Body of pancreas (tissue), 4 donors: ENCODE results near the gene SVIP. TPM values are rescaled to one million over a fixed set of nuclear protein-coding genes. Genes with fewer than 3 reads are reported as not detected.
A peak's percentile ranks its signal among the peaks of the same experiment; 100 is the strongest.

ENCODE experiments used
- ATAC-seq: fragments of 150-250 bp; one replicate; pipeline ENCODE4 v1.9.1; 2016
- DNase-seq, 4 donors: peaks; one replicate each; pipeline ENCODE4 v3.0.0-alpha.2; 2019
- H3K27ac ChIP-seq, 4 donors: fragments of 200-600 bp; sonication (generic); 1 replicate in 3 of 4; 2 replicates in 1 of 4; pipeline versions ENCODE4 v1.5.1 to v1.6.1; 2016 to 2019; ENCODE audit warnings: mild to moderate bottlenecking in 1 of 4, mixed read lengths in 1 of 4, moderate library complexity in 1 of 4
- H3K27me3 ChIP-seq, 2 donors: fragments of 200-600 bp; sonication (generic); one replicate each; pipeline ENCODE4 v1.6.0; 2016; ENCODE audit warnings: mild to moderate bottlenecking in 1 of 2
- H3K36me3 ChIP-seq, 2 donors: fragments of 200-600 bp; sonication (generic); replicated peaks in 1 of 2; 2 replicates each; pipeline ENCODE4 v1.5.1; 2016; ENCODE audit warnings: low read depth in 2 of 2; ENCODE audit not compliant: insufficient read depth in 1 of 2
- H3K4me1 ChIP-seq: fragments of 200-600 bp; sonication (generic); one replicate; pipeline ENCODE4 v1.6.0; 2016
- H3K4me3 ChIP-seq, 2 donors: fragments of 200-600 bp; sonication (generic); 1 replicate in 1 of 2; 2 replicates in 1 of 2; pipeline ENCODE4 v1.5.1; 2016 to 2019
- H3K9me3 ChIP-seq, 3 donors: fragments of 200-600 bp; sonication (generic); 1 replicate in 2 of 3; 2 replicates in 1 of 3; pipeline ENCODE4 v1.5.1; 2016
- POLR2A ChIP-seq, 3 donors: fragments of 450-650 bp; IDR thresholded peaks; one replicate each; pipeline ENCODE4 v1.6.1; 2016; ENCODE audit warnings: antibody characterized with exemption in 3 of 3, mild to moderate bottlenecking in 2 of 3
- WGBS, 2 donors: methylation state at CpG; one replicate each; pipeline ENCODE4 v1.1.5; 2017; 5-methylcytosine and 5-hydroxymethylcytosine counted together
- intact Hi-C: fragments of 100-400 bp; cut with DNase I; formaldehyde crosslinking; loops from one replicate; pipeline ENCODE4 v1.15.1; 2023
- total RNA-seq, 2 donors: library from RNA; depleted of rRNA; stranded (reverse); fragments of >200 nt; gene quantifications; one replicate each; pipeline ENCODE4 v1.1.0, GENCODE V29; 2016
- TF ChIP-seq, protein P1 (sequence below), 7 experiments: fragments of 450-650 bp in 4 of 7; fragments of 200-600 bp in 3 of 7; sonication (generic) in 3 of 7; IDR thresholded peaks; one replicate each; pipeline ENCODE4 v1.5.1; 2016 to 2019; ENCODE audit warnings: antibody characterized with exemption in 7 of 7

SVIP gene
- total RNA-seq, 2 donors from 2014 or later = 9.9 to 11.5 TPM

DNA sequence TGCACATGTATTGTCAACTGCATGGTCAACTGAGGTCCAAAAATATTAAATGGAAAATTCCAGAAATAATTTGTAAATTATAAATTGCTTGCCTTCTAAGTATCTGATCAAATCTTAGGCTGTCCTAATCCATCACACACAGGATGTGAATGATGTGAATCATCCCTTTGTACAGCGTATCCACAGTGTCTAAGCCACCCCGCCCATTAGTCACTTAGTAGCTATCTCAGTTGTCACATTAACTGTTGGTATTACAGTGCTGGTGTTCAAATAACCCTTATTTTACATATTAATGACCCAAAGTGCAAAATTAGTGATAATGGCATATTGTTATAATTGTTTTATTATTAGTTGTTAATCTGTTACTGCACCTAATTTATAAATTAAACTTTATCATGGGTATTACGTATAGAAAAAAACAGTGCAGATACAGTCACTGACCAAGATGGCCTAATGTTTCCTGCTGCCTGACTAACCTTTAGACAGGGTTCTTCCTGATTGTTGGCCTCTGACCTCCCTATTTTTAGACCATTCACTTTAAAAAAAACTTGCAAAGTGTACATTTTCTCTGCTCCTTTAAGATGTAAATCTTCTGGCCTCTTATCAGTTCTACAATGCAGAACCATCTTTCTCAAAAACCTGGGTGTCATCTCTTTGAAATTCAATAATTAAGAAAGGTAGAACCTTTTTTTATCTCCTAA, 2.9 kb upstream of the SVIP start:
- Histone ChIP-seq H3K4me3 (no peak overlapping the region), H3K9me3 (no peaks in the 10 kb centered on the region), H3K27me3 (no peaks in the 10 kb centered on the region), H3K27ac (no peak overlapping the region), H3K36me3 (no peaks in the 10 kb centered on the region), H3K4me1 (peaks cover 14% of the 10 kb centered on the region)
- TF ChIP-seq POLR2A (IDR thresholded peaks at IDR 0.05) = no peak
- WGBS, 2 donors = 90 to 94% methylated on average over 3 of the region's 3 CpGs
- intact Hi-C loops = no loop called here
- ATAC-seq (no peak), DNase-seq (no peak)

DNA sequence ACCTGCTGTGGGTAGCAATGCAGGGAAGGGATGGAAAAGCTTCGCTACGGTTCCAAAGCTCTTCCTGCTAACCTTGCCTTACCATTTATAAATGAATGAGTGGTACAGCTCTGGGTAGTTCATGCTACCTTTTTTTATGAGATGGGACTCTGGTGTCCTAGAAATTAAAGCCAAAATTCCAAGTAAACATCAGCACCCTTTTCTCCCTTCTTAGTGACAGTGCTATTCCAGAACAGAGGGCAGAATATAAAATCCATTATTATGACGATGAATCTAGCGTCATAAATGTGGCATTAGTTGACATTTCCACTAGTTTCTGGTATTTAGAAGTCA, 447 bp upstream of the SVIP start:
- TF ChIP-seq, protein P1, sequence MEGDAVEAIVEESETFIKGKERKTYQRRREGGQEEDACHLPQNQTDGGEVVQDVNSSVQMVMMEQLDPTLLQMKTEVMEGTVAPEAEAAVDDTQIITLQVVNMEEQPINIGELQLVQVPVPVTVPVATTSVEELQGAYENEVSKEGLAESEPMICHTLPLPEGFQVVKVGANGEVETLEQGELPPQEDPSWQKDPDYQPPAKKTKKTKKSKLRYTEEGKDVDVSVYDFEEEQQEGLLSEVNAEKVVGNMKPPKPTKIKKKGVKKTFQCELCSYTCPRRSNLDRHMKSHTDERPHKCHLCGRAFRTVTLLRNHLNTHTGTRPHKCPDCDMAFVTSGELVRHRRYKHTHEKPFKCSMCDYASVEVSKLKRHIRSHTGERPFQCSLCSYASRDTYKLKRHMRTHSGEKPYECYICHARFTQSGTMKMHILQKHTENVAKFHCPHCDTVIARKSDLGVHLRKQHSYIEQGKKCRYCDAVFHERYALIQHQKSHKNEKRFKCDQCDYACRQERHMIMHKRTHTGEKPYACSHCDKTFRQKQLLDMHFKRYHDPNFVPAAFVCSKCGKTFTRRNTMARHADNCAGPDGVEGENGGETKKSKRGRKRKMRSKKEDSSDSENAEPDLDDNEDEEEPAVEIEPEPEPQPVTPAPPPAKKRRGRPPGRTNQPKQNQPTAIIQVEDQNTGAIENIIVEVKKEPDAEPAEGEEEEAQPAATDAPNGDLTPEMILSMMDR (IDR thresholded peaks at IDR 0.05) = no peak
- TF ChIP-seq POLR2A (IDR thresholded peaks at IDR 0.05) = no peak
- 4 to 5% methylated on average over 4 of the region's 4 CpGs for WGBS, 2 donors
- Histone ChIP-seq H3K4me3 (no peak overlapping the region), H3K36me3 (no peaks in the 10 kb centered on the region), H3K27ac (peak overlapping the region in 3 of 4 donors; percentile 44 to 94 (median 93)), H3K4me1 (peaks cover 14% of the 10 kb centered on the region), H3K9me3 (no peaks in the 10 kb centered on the region), H3K27me3 (no peaks in the 10 kb centered on the region)
- DNase-seq (no peak), ATAC-seq (peak; percentile 0)
- intact Hi-C loops = no loop called here

DNA sequence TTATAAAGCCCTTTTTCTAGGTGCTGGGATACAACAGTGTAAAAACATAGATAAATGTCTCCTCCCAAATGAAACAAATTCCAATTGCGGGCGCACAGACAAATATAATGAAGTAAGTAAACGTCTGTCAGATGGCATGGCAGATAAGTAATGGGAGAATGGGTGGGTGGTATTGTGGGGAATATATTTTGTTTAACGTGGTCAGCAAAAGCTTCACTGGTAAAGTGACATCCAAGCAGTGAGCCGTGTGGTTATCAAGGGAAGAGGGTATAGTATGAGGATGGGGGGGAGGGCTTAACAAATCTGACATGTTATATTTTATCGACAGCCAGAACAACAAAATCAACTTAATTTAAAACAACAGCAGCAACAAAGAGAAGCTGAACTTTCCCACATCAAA, 1.2 kb downstream of the SVIP start:
- WGBS, 2 donors = 36 to 37% methylated on average over 6 of the region's 6 CpGs
- TF ChIP-seq, protein P1 (IDR thresholded peaks at IDR 0.05) = no peak
- no peak for TF ChIP-seq POLR2A (IDR thresholded peaks at IDR 0.05)
- H3K27me3 ChIP-seq = no peaks in the 10 kb centered on the region
- no peaks in the 10 kb centered on the region for H3K9me3 ChIP-seq
- peaks cover 0 to 1% of the 10 kb centered on the region in 2 donors for H3K36me3 ChIP-seq
- no peak overlapping the region for H3K4me3 ChIP-seq
- DNase-seq = no peak
- intact Hi-C loops = no loop called here
- H3K27ac ChIP-seq = no peak overlapping the region
- ATAC-seq = no peak
- peaks cover 14% of the 10 kb centered on the region for H3K4me1 ChIP-seq

DNA sequence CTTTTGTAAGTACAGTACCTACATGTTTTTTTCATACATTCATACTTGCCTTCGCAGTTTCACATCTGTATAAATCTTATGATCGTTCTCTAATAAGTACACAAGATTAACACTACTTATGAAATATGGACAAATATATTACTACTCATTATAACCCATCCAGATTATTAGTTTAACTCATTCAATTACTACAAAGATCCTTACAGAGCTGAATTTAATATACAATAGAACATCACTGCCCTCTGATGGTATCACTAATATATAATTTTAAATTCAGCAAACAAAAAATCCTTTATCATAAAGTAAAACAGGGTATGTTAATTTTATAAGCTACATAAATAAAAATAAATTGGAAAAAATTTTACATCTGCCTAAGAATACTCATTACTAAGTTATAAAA, 7.4 kb downstream of the SVIP start:
- DNase-seq = no peak
- 93% methylated on average over 2 of the region's 2 CpGs for WGBS, 2 donors
- H3K36me3 ChIP-seq = peaks cover 0 to 3% of the 10 kb centered on the region in 2 donors

DNA sequence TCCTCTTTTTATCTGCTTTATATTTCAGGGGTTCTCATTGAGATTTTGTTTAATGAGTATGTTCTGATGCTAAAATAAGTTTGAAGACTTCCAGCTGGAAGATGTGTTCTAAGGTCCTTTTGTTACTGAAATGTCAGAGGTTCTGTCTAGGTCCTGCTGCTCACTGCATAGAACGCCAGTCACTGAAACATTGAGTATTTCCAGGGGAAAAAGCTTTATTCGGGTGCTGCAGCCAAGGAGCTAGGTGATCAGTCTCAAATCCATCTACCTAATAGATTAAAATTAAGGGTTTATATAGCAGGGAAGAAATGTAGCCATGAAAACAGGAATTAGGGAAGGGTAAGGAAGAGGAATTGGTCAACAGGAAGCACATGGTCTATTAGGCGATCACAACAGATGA, 19.7 kb downstream of the SVIP start:
- ATAC-seq (no peak), DNase-seq (no peak)
- intact Hi-C loops = no loop called here
- no peak overlapping the region for H3K4me3 ChIP-seq
- no peaks in the 10 kb centered on the region for H3K27me3 ChIP-seq
- no peaks in the 10 kb centered on the region for H3K36me3 ChIP-seq
- H3K4me1 ChIP-seq = no peaks in the 10 kb centered on the region
- TF ChIP-seq, protein P1 (IDR thresholded peaks at IDR 0.05) = no peak
- TF ChIP-seq POLR2A (IDR thresholded peaks at IDR 0.05) = no peak
- no peaks in the 10 kb centered on the region for H3K9me3 ChIP-seq
- WGBS, 2 donors = 94 to 95% methylated on average over 3 of the region's 3 CpGs
- no peak overlapping the region for H3K27ac ChIP-seq

More for the DNA sequence above, 7.4 kb downstream of the SVIP start:
- intact Hi-C loops = no loop called here
- H3K4me1 ChIP-seq = no peaks in the 10 kb centered on the region
- H3K27ac ChIP-seq = no peak overlapping the region
- no peak overlapping the region for H3K4me3 ChIP-seq
- ATAC-seq = no peak
- TF ChIP-seq, protein P1 (IDR thresholded peaks at IDR 0.05) = no peak
- TF ChIP-seq POLR2A (IDR thresholded peaks at IDR 0.05) = no peak
- H3K9me3 ChIP-seq = no peaks in the 10 kb centered on the region
- H3K27me3 ChIP-seq = no peaks in the 10 kb centered on the region
